ENCODE measurements around the gene TRIO. TPM values are rescaled to one million over a fixed set of nuclear protein-coding genes. Genes with fewer than 3 reads are reported as not detected.

TRIO gene
- total RNA-seq, 1 experiment from 2014 or later, result 68.4 TPM

DNA sequence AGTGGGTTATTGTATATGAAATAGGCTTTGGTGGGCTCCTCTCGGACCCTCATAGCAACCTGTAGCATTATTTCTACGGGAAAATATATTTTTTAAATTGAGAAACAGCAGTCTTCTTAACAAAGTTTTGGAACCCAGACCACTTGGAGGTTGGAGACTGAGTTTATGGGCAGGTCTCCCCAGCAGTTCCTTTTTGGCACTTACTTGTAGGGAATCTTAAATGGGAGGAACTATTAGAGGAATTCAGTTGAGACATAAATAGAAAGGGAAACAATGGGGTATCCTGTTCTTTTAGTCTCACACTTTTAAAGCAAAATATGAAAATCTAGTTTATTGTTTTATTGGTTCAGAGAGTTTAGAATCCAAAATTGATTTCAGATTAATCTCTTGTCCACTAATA, 111.5 kb downstream of the TRIO start:
- no peaks in the 10 kb centered on the region for H3K36me3 ChIP-seq (ENCODE audit: control insufficient read depth in 1 of 2, insufficient read depth in 2 of 2, low read length in 2 of 2)
- H3K4me3 ChIP-seq (replicated peaks in 1 of 2; ENCODE audit: low read depth in 1 of 2, low read length in 2 of 2), result no peak overlapping the region
- no TSS peak for BruUV-seq (replicated peaks)
- TF ChIP-seq, protein P1, sequence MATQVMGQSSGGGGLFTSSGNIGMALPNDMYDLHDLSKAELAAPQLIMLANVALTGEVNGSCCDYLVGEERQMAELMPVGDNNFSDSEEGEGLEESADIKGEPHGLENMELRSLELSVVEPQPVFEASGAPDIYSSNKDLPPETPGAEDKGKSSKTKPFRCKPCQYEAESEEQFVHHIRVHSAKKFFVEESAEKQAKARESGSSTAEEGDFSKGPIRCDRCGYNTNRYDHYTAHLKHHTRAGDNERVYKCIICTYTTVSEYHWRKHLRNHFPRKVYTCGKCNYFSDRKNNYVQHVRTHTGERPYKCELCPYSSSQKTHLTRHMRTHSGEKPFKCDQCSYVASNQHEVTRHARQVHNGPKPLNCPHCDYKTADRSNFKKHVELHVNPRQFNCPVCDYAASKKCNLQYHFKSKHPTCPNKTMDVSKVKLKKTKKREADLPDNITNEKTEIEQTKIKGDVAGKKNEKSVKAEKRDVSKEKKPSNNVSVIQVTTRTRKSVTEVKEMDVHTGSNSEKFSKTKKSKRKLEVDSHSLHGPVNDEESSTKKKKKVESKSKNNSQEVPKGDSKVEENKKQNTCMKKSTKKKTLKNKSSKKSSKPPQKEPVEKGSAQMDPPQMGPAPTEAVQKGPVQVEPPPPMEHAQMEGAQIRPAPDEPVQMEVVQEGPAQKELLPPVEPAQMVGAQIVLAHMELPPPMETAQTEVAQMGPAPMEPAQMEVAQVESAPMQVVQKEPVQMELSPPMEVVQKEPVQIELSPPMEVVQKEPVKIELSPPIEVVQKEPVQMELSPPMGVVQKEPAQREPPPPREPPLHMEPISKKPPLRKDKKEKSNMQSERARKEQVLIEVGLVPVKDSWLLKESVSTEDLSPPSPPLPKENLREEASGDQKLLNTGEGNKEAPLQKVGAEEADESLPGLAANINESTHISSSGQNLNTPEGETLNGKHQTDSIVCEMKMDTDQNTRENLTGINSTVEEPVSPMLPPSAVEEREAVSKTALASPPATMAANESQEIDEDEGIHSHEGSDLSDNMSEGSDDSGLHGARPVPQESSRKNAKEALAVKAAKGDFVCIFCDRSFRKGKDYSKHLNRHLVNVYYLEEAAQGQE (IDR thresholded peaks at IDR 0.05; ENCODE audit: low read depth), result no peak
- TF ChIP-seq CEBPB (IDR thresholded peaks at IDR 0.05; ENCODE audit: low read depth) (no peak), SRF (IDR thresholded peaks at IDR 0.05; ENCODE audit: low read depth) (no peak), ELF1 (IDR thresholded peaks at IDR 0.05; ENCODE audit: borderline replicate concordance, low read depth) (no peak), YY1 (IDR thresholded peaks at IDR 0.05; ENCODE audit: extremely low read depth, insufficient replicate concordance, low read depth, low read length) (no peak), CBX3 (IDR thresholded peaks at IDR 0.05; ENCODE audit: low read depth) (no peak), POLR2AphosphoS5 (IDR thresholded peaks at IDR 0.05; ENCODE audit: low read depth, low read length) (no peak), FOSL1 (IDR thresholded peaks at IDR 0.05; ENCODE audit: low read depth) (no peak), EZH2phosphoT487 (IDR thresholded peaks at IDR 0.05; ENCODE audit: borderline replicate concordance) (no peak), SP1 (IDR thresholded peaks at IDR 0.05; ENCODE audit: low read depth) (no peak), JUND (IDR thresholded peaks at IDR 0.05) (no peak), EGR1 (IDR thresholded peaks at IDR 0.05; ENCODE audit: low read depth) (no peak), ZBTB33 (IDR thresholded peaks at IDR 0.05; ENCODE audit: extremely low read depth, insufficient replicate concordance, low read length) (no peak), ATF3 (IDR thresholded peaks at IDR 0.05) (no peak), ZNF274 (IDR thresholded peaks at IDR 0.05; ENCODE audit: low read depth, low read length) (no peak), ZFX (IDR thresholded peaks at IDR 0.05) (no peak)
- H3K27ac ChIP-seq (ENCODE audit: low read depth, low read length), result no peak overlapping the region
- no peaks in the 10 kb centered on the region for H3K27me3 ChIP-seq (ENCODE audit: insufficient read depth, low read length)
- H2AFZ ChIP-seq (ENCODE audit: low read depth, low read length, poor library complexity, severe bottlenecking), result no peak overlapping the region
- H3K9me2 ChIP-seq (ENCODE audit: insufficient read depth), result no peaks in the 10 kb centered on the region
- H3K4me1 ChIP-seq (ENCODE audit: control insufficient read depth in 1 of 2, insufficient read depth in 2 of 2, low read length in 2 of 2), result peaks cover 0 to 8% of the 10 kb centered on the region in 2 experiments; a peak in 1 of 4 replicates
- RAD21 ChIA-PET (ENCODE audit: low non-redundant PET in 1 of 2, low total read pairs in 2 of 2, uncharacterized antibody in 2 of 2, unreplicated experiment in 2 of 2), result no interaction called here
- CTCF ChIA-PET, result no interaction called here
- H4K20me1 ChIP-seq (ENCODE audit: insufficient read depth), result no peaks in the 10 kb centered on the region
- H3K9me3 ChIP-seq (ENCODE audit: control insufficient read depth in 1 of 2, insufficient read depth in 1 of 2, low read depth in 1 of 2, low read length in 2 of 2), result 0 out of 4 replicates have a peak, but pooled peaks cover 6 to 8% of the 10 kb centered on the region in 2 experiments
- H3K9ac ChIP-seq (ENCODE audit: low read length), result no peak overlapping the region
- DNase-seq (ENCODE audit: low read depth, low spot score) (no peak), ATAC-seq (no peak)
- intact Hi-C loops (cut with micrococcal nuclease), result no loop called here
- no peak overlapping the region for H3K4me2 ChIP-seq (ENCODE audit: low read length)
- H3K79me2 ChIP-seq (ENCODE audit: insufficient read depth, low read length), result peaks cover 99% of the 10 kb centered on the region
- POLR2A ChIA-PET, result no interaction called here

Data from HCT116 (cell line).